Stomach (tissue), 9 donors: ENCODE measurements around the gene RTTN. TPM values are rescaled to one million over a fixed set of nuclear protein-coding genes. Genes with fewer than 3 reads are reported as not detected.

ENCODE experiments used
- DNase-seq, 2 donors: peaks; one replicate each; pipeline versions ENCODE4 v3.0.0 to v3.0.0-alpha.2; 2013 to 2019
- H3K27ac ChIP-seq, 5 donors: fragments of 200-600 bp in 4 of 5; sonication (generic) in 4 of 5; one replicate each; pipeline ENCODE4 v1.5.1; 2013 to 2019; ENCODE audit warnings: mild to moderate bottlenecking in 1 of 5, moderate library complexity in 1 of 5
- H3K27me3 ChIP-seq, 3 donors: fragments of 200-600 bp; sonication (generic); one replicate each; pipeline ENCODE4 v1.5.1; 2017 to 2019; ENCODE audit warnings: mixed run types in 1 of 3
- H3K36me3 ChIP-seq, 4 donors: fragments of 200-600 bp; sonication (generic); 1 replicate in 3 of 4; 2 replicates in 1 of 4; pipeline ENCODE4 v1.5.1; 2016 to 2019
- H3K4me1 ChIP-seq, 4 donors: fragments of 200-600 bp; sonication (generic); one replicate each; pipeline ENCODE4 v1.5.1; 2016 to 2019
- H3K4me3 ChIP-seq, 4 donors: fragments of 200-600 bp; sonication (generic) in 3 of 4; one replicate each; pipeline ENCODE4 v1.5.1; 2016 to 2019; ENCODE audit warnings: mild to moderate bottlenecking in 1 of 4
- H3K9me3 ChIP-seq, 4 donors: fragments of 200-600 bp; sonication (generic); one replicate each; pipeline ENCODE4 v1.5.1; 2016 to 2019
- EP300 ChIP-seq: sonication (generic); formaldehyde crosslinking; IDR thresholded peaks from one replicate; pipeline ENCODE4 v1.6.1; 2017; ENCODE audit warnings: antibody characterized with exemption
- POLR2A ChIP-seq, 4 donors: fragments of 450-650 bp; IDR thresholded peaks; one replicate each; pipeline ENCODE4 v1.6.1; 2016; ENCODE audit warnings: antibody characterized with exemption in 4 of 4, control low read depth in 2 of 4, mild to moderate bottlenecking in 1 of 4, moderate library complexity in 1 of 4
- POLR2AphosphoS5 ChIP-seq, 3 donors: sonication (generic); formaldehyde crosslinking; IDR thresholded peaks; one replicate each; pipeline ENCODE4 v1.6.1; 2016; ENCODE audit warnings: antibody characterized with exemption in 3 of 3
- WGBS, 5 donors: extraction: QIAGEN DNeasy Blood & Tissue Kit in 3 of 5; methylation state at CpG; one replicate each; pipeline versions ENCODE4 v1.1.5 to v1.1.7; 2013 to 2018; 5-methylcytosine and 5-hydroxymethylcytosine counted together
- intact Hi-C: fragments of 100-400 bp; cut with DNase I; formaldehyde crosslinking; loops from one replicate; pipeline ENCODE4 v1.15.1; 2023; ENCODE audit warnings: low total_unique reads
- polyA plus RNA-seq, 3 donors: library from polyadenylated mRNA; stranded (reverse); fragments of 200-250 nt; gene quantifications; one replicate each; pipeline ENCODE4 v1.2.3, GENCODE V29; 2013
- total RNA-seq, 5 donors: library from RNA; depleted of rRNA; stranded (reverse); fragments of >200 nt; gene quantifications; one replicate each; pipeline versions ENCODE4 v1.1.0 to v1.2.3, GENCODE V29; 2014 to 2016
- TF ChIP-seq, protein P1 (sequence below), 7 experiments: fragments of 450-650 bp in 4 of 7; fragments of 200-600 bp in 3 of 7; sonication (generic) in 3 of 7; IDR thresholded peaks; one replicate each; pipeline ENCODE4 v1.5.1; 2016 to 2019; ENCODE audit warnings: antibody characterized with exemption in 7 of 7, control low read depth in 2 of 7, mild to moderate bottlenecking in 1 of 7
- donor health status: healthy with polysubstance abuse.
- donor health status: Bipolar disorder and iron deficiency.
- donor health status: healthy.

The RTTN gene
- total and polyA plus RNA-seq, 8 donors: 2.1 to 52.1 (median 10.2) TPM

GRCh38 chr18:70165936-70166335 is 39.6 kb downstream of the RTTN start:
- WGBS, 5 donors: 68 to 84% (median 77%) methylated on average over 3 of the region's 3 CpGs
- TF ChIP-seq POLR2AphosphoS5 (IDR thresholded peaks at IDR 0.05): no peak
- TF ChIP-seq, protein P1, sequence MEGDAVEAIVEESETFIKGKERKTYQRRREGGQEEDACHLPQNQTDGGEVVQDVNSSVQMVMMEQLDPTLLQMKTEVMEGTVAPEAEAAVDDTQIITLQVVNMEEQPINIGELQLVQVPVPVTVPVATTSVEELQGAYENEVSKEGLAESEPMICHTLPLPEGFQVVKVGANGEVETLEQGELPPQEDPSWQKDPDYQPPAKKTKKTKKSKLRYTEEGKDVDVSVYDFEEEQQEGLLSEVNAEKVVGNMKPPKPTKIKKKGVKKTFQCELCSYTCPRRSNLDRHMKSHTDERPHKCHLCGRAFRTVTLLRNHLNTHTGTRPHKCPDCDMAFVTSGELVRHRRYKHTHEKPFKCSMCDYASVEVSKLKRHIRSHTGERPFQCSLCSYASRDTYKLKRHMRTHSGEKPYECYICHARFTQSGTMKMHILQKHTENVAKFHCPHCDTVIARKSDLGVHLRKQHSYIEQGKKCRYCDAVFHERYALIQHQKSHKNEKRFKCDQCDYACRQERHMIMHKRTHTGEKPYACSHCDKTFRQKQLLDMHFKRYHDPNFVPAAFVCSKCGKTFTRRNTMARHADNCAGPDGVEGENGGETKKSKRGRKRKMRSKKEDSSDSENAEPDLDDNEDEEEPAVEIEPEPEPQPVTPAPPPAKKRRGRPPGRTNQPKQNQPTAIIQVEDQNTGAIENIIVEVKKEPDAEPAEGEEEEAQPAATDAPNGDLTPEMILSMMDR (IDR thresholded peaks at IDR 0.05): no peak
- TF ChIP-seq EP300: no peak
- TF ChIP-seq POLR2A (IDR thresholded peaks at IDR 0.05): no peak
- no peak for DNase-seq

GRCh38 chr18:70160073-70160678 is 45.3 kb downstream of the RTTN start:
- Histone ChIP-seq H3K9me3 (no peaks in the 10 kb centered on the region), H3K4me1 (no peaks in the 10 kb centered on the region), H3K36me3 (peaks cover 10 to 31% (median 25%) of the 10 kb centered on the region in 4 donors), H3K27me3 (no peaks in the 10 kb centered on the region), H3K4me3 (no peak overlapping the region), H3K27ac (no peak overlapping the region)
- WGBS, 5 donors: 82 to 100% (median 88%) methylated on average over 1 of the region's 1 CpG
- intact Hi-C loops: no loop called here
- TF ChIP-seq EP300: no peak
- TF ChIP-seq POLR2AphosphoS5 (IDR thresholded peaks at IDR 0.05): no peak
- TF ChIP-seq, protein P1 (IDR thresholded peaks at IDR 0.05): no peak
- no peak for TF ChIP-seq POLR2A (IDR thresholded peaks at IDR 0.05)
- DNase-seq: no peak

More at GRCh38 chr18:70165936-70166335, 39.6 kb downstream of the RTTN start:
- H3K27ac ChIP-seq: no peak overlapping the region
- no peaks in the 10 kb centered on the region for H3K4me1 ChIP-seq
- peaks cover 8 to 28% (median 18%) of the 10 kb centered on the region in 4 donors for H3K36me3 ChIP-seq
- H3K9me3 ChIP-seq: no peaks in the 10 kb centered on the region
- H3K4me3 ChIP-seq: no peak overlapping the region
- no peaks in the 10 kb centered on the region for H3K27me3 ChIP-seq
- intact Hi-C loops: no loop called here

DNA sequence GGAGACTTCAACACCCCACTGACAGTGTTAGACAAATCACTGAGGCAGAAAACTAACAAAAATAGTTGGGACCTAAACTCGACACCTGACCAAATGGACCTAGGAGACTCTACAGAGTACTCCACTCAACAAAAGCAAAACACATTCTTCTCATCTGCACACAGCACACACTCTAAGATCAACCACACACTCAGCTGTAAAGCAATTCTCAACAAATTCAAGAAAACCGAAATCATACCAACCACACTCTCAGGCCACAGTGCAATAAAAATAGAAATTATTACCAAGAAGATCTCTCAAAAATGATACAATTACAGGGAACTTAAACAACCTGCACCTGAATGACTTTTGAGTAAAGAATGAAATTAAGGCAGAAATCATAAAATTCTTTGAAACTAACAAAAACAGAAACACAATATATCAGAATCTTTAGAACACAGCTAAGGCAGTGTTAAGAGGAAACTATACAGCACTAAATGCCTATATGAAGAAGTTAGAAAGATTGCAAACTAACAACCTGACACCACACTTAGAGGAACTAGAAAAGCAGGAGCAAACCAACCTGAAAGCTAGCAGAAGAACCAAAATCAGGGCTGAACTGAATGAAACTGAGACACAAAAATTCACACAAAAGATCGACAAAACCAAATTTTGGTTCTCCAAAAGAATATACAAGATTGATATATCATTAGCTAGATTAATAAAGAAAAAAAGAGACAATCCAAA is 46.3 kb downstream of the RTTN start:
- H3K36me3 ChIP-seq: peaks cover 10 to 30% (median 23%) of the 10 kb centered on the region in 4 donors
- no peak overlapping the region for H3K4me3 ChIP-seq
- H3K27ac ChIP-seq: no peak overlapping the region
- WGBS, 5 donors: 93 to 97% (median 96%) methylated on average over 3 of the region's 3 CpGs
- no peaks in the 10 kb centered on the region for H3K27me3 ChIP-seq
- H3K4me1 ChIP-seq: no peaks in the 10 kb centered on the region
- DNase-seq: no peak
- intact Hi-C loops: no loop called here
- TF ChIP-seq POLR2A (IDR thresholded peaks at IDR 0.05): no peak
- TF ChIP-seq, protein P1 (IDR thresholded peaks at IDR 0.05): no peak
- TF ChIP-seq EP300: no peak
- no peak for TF ChIP-seq POLR2AphosphoS5 (IDR thresholded peaks at IDR 0.05)
- no peaks in the 10 kb centered on the region for H3K9me3 ChIP-seq

GRCh38 chr18:70156886-70157285 is 48.6 kb downstream of the RTTN start:
- no peak for DNase-seq
- Histone ChIP-seq H3K4me1 (no peaks in the 10 kb centered on the region), H3K27me3 (no peaks in the 10 kb centered on the region), H3K4me3 (no peak overlapping the region), H3K27ac (no peak overlapping the region), H3K9me3 (no peaks in the 10 kb centered on the region), H3K36me3 (peaks cover 5 to 18% (median 14%) of the 10 kb centered on the region in 4 donors)
- intact Hi-C loops: no loop called here
- 97 to 99% (median 98%) methylated on average over 8 of the region's 8 CpGs for WGBS, 5 donors
- TF ChIP-seq POLR2AphosphoS5 (IDR thresholded peaks at IDR 0.05) (no peak), EP300 (no peak), POLR2A (IDR thresholded peaks at IDR 0.05) (no peak)
- TF ChIP-seq, protein P1 (IDR thresholded peaks at IDR 0.05): no peak
